HG03432 (cell line): ENCODE measurements around the gene SCGB1A1.
"Not testable (repeated sequence)": the region's sequence is repeated elsewhere in the genome, so short reads cannot be mapped to it uniquely, and the experiment has no call there.

Experiments used
- ATAC-seq: cut with Tn5 transposase; IDR thresholded peaks from one replicate; pipeline ENCODE4 v1.9.1; 2021; ENCODE audit warnings: mild to moderate bottlenecking, moderate library complexity; ENCODE audit not compliant: unreplicated experiment

The SCGB1A1 gene

GRCh38 chr11:62446091-62446490, 27.3 kb downstream of the SCGB1A1 start:
- ATAC-seq, result no peak

- ATAC-seq, result no peak
Observed at GRCh38 chr11:62449451-62449851, 30.6 kb downstream of the SCGB1A1 start.

DNA sequence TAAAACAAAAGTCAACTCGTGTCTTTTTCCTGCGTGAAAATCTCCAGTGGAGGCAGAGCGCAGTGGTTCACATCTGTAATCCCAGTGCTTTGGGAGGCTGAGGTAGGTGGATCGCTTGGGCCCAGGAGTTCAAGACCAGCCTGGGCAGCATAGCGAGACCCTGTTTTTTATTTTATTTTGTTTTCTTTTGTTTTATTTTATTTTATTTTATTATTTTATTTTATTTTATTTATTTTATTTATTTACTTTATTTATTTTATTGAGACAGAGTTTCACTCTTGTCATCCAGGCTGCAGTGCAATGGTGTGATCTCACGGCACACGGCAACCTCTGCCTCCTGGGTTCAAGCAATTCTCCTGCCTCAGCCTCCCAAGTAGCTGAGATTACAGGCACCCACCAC, 31.1 kb downstream of the SCGB1A1 start:
- ATAC-seq, result not testable (repeated sequence)

GRCh38 chr11:62450543-62451240, 31.9 kb downstream of the SCGB1A1 start:
- ATAC-seq, result no peak

GRCh38 chr11:62451241-62451621, 32.4 kb downstream of the SCGB1A1 start:
- ATAC-seq, result no peak

DNA sequence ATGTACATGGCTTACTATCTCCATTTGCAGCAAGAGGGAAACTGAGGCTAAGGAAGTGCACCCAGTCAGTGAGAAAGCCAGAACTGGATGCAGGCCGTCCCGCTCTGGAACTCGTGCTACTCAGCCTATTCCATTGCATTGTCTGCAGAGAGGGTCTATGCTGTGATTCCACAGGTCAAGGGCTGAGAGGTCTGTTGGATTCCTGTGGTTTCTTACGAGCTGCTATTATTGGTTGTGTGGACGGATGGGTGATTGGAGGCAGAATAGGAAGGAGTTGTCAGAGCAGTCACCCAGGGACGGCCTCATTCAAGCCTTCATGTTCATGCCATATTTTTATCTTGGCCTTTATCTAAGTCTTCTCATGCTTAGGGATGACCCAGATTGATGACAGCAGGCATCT, 33.4 kb downstream of the SCGB1A1 start:
- no peak for ATAC-seq

GRCh38 chr11:62452839-62453468, 34.1 kb downstream of the SCGB1A1 start:
- ATAC-seq, result no peak

GRCh38 chr11:62456630-62457029, 37.8 kb downstream of the SCGB1A1 start:
- no peak for ATAC-seq

DNA sequence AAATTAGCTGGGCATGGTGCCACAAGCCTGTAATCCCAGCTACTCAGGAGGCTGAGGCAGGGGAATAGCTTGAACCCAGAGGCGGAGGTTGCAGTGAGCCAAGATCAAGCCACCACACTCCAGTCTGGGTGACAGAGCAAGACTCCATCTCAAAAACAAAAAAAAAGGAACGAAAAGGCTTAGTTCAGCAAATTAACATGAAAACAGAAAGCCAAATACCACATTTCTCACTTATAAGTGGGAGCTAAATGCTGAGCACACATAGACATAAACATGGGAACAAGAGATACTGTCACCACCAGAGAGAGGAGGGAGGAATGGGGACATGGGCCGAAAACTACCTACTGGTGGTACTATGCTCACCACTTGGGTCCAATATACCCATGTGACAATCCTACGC, 38.6 kb downstream of the SCGB1A1 start:
- no peak for ATAC-seq

GRCh38 chr11:62458212-62459002, 39.6 kb downstream of the SCGB1A1 start:
- no peak for ATAC-seq

- no peak for ATAC-seq
Observed at GRCh38 chr11:62459080-62459479, 40.2 kb downstream of the SCGB1A1 start.

DNA sequence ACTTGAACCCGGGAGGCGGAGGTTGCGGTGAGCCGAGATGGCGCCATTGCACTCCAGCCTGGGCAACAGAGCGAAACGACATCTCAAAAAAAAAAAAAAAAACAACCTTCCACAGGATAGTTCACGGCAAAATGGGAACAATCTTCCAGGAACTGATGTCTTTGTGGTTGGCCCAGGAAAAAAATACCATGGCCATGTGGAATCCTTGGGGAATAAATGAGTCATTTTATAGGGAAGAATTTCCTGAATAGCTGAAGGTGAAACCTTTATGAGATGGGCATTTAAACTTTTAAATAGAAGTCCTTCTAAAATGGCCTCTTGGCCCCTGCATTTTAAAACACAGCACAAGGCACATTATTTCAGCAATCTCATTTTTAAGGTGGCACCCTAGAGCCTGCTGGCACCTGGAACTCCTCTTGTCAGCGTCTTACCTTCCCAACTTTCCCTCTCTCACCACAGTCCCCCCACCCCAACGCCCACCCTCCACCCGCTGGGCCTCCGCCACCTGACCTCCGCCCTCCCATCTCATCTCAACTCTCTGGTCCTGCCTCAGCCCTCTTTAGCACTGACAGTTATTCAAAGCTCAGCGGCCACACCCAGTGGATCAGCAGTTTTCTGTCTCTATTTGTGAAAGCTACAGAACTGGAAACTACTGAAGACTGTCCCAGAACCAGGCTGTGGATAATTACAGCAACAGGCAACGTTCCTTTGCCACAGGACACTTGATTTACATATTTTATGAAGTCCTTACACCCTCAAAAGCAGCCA, 43.1 kb downstream of the SCGB1A1 start:
- no peak for ATAC-seq

GRCh38 chr11:62462508-62462892, 43.7 kb downstream of the SCGB1A1 start:
- no peak for ATAC-seq

GRCh38 chr11:62463121-62463542, 44.3 kb downstream of the SCGB1A1 start:
- no peak for ATAC-seq

DNA sequence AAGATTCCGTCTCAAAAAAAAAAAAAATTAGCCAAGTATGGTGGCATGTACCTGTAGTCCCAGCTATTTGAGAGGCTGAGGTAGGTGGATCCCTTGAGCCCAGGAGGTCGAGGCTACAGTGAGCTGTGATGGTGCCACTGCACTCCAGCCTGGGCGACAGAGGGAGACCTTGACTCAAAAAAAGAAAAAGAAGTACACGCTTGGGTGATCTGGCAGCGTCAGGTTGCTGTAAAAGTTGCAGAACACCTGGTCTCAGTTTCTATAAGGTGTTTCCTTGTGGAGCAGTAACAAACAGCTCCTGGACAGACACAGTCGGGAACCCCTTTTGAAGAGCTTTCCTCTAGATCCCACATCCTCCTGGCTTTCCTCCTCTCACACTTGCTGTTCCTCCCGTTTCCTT, 45.8 kb downstream of the SCGB1A1 start:
- ATAC-seq, result no peak

DNA sequence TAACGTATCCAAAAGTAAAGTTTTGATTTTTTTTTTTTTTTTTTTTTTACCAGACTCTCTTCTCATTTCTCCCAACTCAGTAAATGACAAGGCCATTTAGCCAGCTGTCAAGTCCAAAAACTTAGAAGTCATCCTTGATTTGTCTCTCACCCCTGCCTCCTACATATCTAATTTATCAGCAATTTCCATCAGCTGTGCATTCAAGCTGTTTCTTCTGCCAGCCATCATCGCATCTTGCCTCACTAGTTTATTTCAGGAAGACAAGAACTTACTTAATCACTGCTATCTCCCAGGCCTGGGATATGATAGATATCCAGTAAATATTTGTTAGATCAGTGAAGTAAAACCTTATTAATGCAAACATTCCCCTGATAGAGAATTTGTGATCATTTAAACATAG, 47.6 kb downstream of the SCGB1A1 start:
- no peak for ATAC-seq

DNA sequence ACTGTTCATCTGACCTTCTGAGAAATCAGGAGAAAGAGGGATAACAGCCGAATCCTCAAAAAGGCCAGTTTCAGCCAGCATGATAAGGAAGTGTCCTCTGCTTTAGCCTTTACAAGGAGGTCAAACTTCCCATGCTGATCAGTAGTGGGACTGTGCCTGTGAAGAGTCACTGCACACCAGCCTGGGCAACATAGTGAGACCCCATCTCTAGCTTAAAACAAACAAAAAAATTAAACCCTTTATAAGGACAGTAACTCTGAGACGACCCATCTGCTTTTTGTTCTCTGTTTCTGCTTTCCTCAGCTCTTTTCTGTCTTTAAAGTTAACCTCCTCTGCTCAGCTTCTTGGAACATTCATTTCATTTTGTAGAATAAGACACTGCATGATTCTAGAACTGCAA, 49.7 kb downstream of the SCGB1A1 start:
- ATAC-seq, result no peak

DNA sequence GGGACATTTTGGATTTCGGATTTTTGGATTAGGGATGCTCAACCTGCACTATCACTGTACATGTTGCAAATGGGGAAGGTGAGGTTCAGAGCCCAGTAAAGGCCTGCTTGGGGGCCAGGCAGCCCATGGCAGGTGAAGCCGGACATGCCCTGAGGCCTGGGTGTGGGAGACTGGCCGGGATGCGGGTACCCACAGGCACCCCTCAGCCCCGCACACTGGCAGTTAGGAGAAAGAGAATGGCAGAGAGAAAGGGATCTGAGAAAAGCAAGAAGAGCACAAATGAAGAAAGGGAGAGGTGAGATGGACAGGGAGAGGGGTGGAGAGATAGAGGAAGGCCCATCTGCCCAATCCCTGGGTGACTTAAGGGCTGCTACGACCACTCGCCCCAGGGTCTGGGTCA, 52.8 kb downstream of the SCGB1A1 start:
- no peak for ATAC-seq

DNA sequence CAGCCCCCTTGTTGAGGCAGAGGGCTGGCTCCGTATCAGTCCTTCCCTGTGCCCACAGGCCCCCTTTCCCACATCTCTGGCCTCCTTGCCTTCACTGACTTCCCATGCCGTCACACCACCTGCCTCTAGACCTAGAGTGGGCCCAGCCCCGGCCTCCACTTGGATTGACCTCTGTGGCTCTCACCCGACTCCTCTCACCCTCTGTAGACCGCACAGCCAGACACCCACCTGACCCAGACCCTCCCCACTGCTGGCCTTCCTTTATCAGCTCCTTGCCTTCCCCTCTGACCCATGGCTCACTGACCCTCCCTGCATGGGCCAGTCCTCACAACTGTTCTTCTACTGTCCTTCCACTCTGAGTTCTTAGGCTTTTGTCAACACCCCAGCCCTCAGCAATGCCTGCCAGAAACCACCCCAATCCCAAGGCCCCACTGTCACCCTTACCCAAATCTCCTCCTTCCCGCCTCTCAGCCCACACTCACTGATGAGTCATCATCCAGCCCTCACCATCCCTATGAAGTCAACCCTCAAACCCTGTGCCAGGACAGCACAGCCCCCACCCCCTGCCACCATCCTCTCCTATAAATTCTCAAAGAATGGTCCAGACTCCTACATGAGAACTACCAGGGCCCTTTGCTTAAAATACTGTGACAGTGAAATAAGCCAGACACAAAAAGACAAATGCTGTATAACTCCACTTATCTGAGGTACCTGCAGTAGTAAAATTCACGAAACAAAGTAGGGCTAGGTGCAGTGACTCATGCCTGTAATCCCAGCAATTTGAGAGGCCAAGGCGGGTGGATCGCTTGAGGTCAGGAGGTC, 53.4 kb downstream of the SCGB1A1 start:
- no peak for ATAC-seq
